NCI-H526 (cell line): ENCODE data around the gene SGF29.
"Not testable (repeated sequence)": the region's sequence is repeated elsewhere in the genome, so short reads cannot be mapped to it uniquely, and the experiment has no call there.

ENCODE experiments used
- DNase-seq, 2 experiments: peaks; one replicate each; lab custom pipeline; 2025; lab: John Stamatoyannopoulos, UW

The SGF29 gene

DNA sequence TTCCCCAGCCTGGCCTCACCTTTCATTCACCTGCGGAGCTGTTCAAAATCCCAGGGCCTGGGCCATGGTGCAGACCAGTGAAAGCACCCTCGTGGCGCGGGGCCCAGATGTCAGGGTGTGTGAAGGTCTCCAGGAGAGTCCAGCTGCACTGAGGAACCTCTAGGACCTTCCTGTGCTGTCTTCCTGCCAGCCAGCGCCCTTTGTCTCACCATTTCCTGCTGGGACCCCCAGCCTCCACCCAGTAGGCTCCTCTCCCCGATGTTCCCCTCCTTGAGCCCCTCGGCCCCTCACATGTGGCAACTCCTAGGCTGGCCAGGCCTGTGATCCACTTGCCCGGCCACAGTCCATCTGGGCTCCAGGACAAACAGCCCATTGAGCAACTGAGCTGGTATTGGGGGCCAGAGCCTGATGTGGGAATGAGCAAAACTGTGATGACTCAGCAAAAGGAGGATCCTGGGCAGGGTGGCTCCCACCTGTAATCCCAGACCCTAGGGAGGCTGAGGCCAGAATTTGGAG is 42.5 kb downstream of the SGF29 start:
- no peak for DNase-seq

DNA sequence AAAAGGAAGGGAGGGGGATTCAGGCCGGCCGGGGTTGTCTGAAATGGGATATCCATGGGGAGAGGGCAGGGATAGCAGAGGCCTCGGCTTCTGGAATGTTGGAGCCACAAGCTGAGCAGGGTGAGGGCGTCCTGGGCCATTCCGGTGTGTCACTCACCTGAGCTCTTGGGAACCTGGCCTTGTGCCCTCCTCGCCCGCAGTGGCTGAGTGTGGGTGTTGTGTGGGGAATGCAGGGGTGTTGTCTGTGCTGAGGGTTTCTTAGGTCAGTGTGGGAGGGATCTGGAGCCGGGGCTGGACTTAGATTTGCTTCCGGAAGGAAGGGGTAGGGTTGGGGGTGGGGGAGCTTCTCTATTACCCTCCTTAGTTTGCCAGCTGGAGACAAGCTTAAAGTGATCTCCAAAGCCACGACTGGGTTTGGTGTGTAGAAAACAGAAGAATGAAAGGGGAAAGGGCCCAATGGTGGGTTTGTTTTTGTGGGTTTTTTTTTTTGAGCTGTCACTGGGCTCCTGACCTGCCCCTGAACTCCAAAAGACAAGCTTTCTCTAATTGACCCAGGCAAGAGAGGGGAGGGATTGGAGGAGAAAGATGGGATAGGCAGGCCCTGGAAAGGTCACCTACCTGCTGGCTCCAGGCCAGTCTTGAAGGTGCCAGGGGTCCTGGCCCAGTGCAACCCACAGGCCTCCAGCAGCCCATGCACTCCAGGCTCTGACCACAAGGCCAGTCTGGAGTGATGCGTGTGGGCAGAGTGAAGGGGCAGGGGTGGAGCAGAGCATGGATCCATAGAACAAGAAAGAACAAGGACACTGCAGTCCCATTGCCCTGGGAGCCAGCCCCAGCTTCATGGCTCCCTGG is 43.3 kb downstream of the SGF29 start, which contains the start of gene SULT1A2:
SULT1A2 (minus strand) TSS at position 211 of the 852 bp plus-strand sequence. CDS start 1,120 bp downstream, outside the sequence.
- DNase-seq = no peak

DNA sequence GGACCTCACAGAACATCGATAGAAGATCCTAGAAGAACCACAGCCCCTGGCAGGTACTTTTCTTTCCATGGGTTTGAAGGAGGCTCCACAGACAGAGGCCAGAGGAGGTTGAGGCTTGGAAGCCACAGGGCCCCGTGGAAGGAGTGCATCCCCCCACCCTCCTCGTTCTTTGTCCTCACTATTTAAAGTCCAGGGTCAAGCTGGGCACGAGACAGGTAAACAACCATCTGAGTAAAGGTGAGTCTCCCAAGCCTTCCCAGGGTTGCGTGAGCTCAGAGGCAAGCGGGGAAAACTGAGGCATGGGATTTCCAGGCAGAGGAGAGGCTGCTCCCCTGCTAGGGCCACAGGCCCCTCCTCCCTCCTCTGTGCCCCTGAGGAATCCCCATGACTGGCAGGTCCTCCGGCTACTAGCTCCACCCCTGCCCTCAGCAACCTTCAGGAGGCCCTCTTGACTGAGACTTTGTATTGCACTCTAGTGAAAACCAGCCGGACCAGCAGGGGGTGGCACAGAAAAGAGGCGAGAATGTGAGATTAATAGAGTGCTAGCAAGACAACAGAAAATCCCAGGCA is 44.1 kb downstream of the SGF29 start:
- no peak for DNase-seq

DNA sequence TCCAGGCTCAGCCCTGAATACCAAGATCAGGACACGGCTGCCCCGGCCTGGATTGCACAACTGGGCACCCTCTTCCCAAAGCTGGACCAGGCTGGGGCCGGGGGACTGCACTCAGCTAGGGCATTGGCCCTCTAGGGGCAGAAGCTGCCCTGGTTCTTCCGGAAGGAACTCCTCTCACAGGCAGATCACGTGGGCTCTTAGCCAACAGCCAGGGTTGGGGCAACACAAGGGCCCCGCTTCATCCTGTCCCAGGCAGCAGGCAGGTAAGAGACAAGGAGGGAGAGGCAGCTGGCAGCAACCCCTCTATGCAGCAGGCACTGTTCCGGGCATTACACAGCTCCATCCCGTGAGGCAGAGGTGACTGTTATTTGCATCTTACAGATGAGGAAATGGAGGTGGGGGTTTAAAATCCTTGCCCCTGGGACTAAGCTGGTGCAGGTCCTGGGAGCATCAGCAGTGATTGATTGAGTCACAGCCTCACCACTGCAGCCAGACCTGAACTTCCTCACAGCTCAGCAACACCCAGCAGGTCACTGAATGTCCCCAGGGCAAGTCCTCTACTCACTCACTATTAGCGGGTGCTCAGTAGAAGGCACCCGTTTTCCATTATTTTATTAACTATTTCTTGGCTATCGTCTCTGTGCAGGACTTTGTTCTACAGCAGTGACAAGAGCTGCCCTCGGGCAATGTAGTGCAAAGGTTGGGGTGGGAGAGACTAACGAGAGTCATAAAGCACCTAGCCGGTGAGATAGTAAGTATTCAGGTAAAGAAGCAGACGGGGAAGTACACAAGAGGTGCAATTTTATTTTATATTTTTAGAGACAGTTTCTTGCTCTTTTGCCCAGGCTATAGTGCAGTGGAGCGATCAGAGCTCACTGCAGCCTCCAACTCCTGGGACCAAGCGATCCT is 45.9 kb downstream of the SGF29 start:
- not testable (repeated sequence) for DNase-seq

DNA sequence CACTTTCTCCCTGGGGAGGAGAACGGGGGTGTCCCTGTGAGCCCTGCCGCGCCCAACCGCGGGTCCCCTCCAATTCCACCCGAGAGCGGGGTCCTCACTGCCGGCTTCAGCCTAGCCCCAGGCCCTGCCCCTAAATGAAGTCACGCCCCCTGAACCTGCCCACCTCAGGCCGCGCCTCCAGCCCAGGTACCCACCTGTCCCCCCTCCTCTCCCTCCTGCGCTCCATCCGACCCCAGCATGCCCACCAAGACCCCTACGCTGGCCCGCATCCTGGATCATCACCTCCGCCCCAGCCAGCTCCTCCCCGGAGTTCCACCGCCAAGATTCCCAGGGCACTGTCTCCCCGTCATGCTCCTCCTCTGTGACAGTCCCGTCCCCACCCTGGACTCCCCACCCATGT is 47.2 kb downstream of the SGF29 start:
- not testable (repeated sequence) for DNase-seq

DNA sequence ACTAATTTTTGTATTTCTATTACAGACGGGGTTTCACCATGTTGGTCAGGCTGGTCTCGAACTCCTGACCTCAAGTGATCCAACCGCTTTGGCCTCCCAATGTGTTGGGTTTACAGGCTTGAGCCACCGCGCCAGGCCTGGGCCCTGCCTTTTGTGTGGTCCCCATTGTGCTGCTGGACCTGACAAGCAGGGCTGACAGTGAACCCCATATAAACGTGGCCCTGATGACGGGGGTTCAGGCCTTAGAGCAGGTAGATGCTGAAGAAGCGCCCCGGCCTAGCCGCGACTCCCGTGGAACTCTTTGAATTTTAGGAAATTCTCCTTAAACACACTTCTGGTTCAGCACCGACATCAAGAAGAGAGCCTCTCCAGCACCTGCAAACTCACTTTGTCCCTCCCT is 47.9 kb downstream of the SGF29 start:
- not testable (repeated sequence) for DNase-seq

DNA sequence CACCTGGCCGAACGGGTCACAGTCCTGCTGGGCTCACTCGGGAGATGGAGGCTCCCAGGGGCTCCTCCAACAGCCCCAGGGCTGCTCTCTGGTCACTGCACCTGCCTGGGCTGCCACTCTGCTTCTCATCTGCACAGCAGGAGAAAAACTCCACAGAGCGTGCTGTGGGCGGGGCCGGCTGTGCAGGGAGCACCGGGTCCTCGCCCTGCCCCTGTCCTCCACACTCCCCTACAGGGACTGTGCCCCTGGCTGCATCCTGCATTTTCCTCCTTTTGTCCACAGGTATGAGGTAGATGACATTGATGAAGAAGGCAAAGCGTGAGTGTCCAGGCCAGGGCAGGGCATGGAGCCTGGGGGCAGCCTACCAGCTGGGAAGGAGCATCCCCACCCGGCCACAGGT is 48.3 kb downstream of the SGF29 start:
- DNase-seq = not testable (repeated sequence)

DNA sequence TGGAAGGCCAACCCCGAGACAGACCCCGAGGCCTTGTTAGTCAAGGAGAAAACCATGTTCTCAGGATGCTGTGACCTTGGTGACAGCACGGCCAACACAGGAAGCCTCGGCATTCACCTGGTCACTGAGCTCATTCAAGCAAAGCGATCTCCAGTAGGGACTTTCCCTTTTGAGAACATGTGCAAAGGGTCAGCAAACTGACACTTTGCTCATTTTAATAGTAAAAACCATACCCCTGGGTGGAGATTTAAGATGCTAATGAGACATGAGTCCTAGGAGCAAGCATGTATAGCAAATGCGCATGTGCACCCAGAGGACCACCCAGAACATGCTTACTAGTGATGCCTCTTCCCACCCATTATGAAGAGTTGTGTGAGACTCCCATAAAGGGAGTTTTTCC is 48.8 kb downstream of the SGF29 start:
- no peak for DNase-seq

DNA sequence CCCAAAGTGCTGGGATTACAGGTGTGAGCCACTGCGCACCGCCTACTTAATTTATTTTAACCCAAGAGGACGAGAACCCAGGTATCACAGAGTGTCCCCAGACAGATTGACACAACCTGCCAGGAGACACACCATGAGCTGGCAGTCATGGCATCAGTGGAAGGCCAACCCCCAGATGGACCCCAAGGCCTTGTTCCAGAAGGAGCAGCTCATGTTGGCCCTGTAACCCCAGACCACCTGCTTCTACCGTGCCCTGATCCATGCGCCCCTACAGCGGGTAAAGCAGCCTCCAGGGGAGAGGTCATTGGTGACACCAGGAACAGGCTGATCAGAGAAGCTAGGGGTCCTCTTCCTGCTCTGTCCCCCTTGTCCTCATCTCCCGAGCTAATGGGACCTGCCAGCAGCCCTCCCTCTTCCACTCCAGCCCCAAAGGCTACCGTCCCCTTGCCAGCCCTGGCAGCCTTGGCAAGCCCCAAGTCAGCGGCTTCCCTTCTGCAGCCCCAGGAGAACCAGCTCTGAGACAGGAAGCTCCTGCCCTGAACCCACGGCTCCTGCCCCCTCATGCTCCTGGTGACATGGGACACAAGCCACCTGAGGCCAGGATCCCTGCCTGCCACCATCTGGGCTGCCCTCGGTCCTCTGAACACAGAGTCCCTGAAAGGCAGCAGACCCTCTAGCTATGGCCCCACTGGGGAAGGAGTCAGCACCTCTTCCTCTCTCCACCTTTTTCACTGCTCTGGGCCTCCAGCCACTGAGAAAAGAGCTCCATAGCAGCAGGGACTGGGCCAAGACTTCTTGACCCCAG is 49.9 kb downstream of the SGF29 start:
- DNase-seq = no peak

DNA sequence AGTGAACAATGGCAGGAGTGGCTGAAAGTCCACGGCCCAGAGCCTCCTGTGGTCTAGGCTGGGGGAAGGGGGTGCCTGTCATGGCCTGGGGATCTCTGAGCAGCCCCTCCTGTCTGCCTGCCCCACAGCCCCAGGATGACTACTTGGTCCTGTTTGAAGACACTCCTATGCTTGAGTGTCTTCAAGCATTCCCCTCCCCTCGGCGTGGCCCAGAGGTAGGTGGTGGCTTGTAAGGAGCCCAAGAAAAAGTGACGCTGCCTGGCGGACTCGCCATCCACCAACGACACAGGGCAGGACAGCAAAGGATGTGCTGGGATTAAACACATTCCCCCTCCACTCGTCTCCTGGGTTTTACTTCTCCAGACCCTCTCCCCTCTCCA is 50.5 kb downstream of the SGF29 start:
- DNase-seq = no peak

DNA sequence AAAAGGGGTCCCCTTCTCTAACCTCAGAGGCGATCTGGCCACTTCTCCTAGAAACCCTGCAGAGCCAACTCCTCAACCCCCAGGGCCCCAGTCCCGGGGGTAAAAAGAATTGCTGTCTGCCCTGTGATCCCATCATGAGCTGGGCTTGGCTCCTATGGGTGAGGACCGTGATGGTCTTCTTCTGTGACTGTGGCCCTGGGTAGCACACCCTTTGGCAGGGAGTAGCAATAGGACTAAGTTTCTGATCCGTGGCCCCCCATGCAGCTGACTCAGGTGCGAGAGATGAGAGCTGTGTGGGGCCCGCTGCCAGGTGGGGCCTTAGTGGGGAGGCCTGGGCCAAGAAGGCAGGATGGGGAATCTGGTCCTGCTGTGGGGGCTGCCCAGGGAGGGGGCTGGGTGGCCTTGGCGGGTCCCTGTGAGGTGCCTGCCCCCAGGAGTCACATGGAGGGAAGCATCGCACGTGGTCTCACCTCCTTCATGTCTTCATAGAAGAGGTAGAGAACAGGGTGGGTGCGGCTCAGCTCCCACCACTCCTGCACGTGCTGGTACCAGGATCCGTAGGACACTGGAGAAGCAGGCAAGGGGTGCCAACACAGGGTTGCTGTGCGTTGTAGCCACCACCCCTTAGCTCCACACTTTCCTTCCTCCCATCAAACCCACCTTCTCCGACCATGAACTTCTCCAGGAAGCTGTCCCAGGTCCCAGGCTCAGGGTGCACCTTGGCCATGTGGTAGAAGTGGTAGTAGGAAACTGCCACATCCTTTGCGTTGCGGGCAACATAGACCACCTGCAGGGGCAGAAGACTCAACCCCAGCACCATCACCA is 52.8 kb downstream of the SGF29 start:
- DNase-seq = no peak

DNA sequence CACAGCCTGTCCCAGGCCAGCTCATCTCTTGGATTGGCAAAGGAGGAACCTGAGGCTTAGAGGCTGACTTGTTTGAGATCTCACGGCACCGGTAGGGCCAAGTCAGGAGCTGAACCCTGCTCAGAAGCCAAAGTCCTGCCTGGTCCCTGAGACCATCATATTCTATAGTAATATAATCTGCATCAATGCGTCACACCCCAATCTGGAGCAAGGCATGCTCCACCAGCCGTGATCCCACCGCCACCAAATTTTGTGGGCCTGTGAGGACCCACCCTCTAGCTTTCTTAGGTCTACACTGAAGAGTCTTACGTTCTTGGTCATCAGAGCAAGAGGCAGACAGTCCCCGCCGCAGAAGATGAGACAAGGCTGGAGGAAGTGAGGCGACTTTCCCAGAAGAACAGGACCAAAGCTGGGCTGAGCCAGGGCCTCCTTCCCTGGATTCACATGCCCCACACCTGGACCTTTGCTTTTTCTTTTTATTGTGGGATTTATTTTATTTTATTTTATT is 53.5 kb downstream of the SGF29 start:
- DNase-seq = no peak

DNA sequence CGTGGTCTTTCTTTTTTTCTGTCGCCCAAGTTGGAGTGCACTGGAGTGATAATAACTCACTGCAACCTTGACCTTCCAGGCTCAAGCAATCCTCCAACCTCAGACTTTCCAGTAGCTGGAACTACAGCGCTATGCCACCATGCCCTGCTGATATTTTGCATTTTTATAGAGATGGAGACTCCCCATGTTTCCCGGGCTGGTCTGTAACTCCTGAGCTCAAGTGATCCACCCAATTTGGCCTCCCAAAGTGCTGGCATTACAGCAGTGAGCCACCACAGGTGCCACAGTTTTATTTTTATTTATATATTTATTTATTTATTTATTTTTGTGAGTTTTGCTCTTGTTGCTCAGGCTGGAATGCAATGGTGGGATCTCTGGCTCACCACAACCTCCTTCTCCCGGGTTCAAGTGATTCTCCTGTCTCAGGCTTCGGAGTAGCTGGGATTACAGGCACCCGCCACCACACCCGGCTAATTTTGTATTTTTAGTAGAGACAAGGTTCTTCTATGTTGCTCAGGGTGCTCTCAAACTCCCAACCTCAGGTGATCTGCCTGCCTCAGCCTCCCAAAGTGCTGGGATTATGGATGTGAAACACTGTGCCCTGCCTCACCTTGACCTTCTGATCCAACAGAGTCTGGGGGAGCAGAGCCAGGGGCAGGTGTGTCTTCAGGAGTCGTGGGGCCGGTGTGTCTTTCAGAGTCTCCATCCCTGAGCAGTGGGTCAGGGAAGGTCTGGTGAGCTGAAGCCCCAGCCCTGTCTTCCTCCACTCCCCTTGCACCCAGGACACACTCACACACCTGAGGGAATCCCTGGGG is 54.2 kb downstream of the SGF29 start:
- not testable (repeated sequence) for DNase-seq

DNA sequence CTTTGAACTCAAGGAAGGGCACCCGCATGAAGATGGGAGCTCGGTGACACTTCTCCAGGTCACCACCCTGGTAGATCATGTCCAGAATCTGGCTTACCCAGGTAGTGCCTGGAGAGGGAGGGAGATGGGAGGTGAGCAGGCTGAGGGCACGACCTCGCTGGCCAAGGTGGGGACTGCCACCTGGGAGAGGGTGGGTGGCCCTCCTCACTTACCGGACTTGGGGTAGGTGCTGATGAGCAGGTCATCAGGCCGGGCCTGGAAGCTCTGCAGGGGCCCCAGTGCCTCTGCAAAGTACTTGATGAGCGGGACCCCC is 54.7 kb downstream of the SGF29 start:
- not testable (repeated sequence) for DNase-seq

DNA sequence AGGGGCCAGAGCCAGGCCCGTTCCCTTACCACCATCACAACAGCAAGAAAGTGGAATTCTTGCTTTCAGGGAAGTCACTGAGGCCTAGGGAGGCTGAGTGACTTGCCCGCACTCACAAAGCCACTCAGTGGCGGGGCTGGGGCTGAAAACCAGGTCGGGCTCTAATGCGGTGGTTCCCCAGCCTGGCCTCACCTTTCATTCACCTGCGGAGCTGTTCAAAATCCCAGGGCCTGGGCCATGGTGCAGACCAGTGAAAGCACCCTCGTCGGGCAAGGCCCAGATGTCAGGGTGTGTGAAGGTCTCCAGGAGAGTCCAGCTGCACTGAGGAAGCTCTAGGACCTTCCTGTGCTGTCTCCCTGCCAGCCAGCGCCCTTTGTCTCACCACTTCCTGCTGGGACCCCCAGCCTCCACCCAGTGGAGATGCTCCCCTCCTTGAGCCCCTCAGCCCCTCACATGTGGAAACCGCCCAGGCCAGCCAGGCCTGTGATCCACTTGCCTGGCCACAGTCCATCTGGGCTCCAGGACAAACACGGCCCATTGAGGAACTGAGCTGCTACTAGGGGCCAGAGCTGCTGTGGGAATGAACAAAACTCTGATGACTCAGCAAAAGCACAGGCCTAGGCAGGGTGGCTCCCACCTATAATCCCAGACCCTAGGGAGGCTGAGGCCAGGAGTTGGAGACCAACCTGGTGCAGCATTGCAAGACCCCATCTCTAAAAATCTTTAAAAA is 55.3 kb downstream of the SGF29 start:
- not testable (repeated sequence) for DNase-seq

DNA sequence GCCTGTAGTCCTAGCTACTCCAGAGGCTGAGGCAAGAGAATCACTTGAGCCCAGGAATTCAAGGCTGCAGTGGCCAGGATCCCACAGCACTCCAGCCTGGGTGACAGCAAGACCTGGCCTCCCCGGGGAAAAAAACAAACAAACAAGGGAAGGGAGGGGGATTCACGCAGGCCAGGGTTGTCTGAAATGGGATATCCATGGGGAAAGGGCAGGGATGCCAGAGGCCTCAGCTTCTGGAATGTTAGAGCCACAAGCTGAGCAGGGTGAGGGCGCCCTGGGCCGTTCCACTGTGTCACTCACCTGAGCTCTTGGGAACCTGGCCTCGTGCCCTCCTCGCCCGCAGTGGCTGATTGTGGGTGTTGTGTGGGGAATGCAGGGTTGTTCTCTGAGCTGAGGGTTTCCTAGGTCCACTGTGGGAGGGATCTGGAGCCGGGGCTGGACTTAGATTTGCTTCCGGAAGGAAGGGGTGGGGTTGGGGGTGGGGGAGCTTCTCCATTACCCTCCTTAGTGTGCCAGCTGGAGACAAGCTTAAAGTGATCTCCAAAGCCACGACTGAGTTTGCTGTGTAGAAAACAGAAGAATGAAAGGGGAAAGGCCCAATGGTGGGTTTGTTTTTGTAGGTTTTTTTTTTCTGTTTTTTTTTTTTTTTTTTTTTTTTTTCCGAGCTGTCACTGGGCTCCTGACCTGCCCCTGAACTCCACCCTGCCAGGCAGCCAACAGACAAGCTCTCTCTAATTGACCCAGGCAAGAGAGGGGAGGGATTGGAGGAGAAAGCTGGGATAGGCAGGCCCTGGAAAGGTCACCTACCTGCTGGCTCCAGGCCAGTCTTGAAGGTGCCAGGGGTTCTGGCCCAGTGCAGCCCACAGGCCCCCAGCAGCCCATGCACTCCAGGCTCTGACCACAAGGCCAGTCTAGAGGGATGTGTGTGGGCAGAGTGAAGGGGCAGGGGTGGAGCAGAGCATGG is 56.2 kb downstream of the SGF29 start, which contains the start of gene SULT1A1:
SULT1A1 (minus strand) TSS at position 414 of the 964 bp plus-strand sequence. CDS start 1,189 bp downstream, outside the sequence.
- no peak for DNase-seq

DNA sequence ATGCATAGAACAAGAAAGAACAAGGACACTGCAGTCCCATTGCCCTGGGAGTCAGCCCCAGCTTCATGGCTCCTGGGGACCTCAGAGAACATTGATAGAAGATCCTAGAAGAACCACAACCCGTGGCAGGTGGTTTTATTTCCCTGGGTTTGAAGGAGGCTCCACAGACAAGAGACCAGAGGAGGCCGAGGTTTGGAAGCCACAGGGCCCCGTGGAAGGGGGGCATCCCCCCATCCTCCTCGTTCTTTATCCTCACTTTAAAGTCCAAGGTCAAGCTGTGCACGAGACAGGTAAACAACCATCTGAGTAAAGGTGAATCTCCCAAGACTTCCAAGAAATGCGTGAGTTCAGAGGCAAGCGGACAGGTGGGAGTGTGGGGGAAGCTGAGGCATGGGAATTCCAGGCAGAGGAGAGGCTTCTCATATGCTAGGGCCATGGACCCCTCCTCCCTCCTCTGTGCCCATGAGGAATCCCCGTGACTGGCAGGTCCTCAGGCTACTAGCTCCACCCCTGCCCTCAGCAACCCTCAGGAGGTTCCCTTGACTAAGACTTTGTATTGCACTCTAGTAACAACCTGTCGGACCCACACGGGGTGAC is 57.0 kb downstream of the SGF29 start:
- DNase-seq = no peak
